ENCODE data around the gene APBA2.
"Not testable (repeated sequence)": the region's sequence is repeated elsewhere in the genome, so short reads cannot be mapped to it uniquely, and the experiment has no call there.

APBA2 gene

DNA sequence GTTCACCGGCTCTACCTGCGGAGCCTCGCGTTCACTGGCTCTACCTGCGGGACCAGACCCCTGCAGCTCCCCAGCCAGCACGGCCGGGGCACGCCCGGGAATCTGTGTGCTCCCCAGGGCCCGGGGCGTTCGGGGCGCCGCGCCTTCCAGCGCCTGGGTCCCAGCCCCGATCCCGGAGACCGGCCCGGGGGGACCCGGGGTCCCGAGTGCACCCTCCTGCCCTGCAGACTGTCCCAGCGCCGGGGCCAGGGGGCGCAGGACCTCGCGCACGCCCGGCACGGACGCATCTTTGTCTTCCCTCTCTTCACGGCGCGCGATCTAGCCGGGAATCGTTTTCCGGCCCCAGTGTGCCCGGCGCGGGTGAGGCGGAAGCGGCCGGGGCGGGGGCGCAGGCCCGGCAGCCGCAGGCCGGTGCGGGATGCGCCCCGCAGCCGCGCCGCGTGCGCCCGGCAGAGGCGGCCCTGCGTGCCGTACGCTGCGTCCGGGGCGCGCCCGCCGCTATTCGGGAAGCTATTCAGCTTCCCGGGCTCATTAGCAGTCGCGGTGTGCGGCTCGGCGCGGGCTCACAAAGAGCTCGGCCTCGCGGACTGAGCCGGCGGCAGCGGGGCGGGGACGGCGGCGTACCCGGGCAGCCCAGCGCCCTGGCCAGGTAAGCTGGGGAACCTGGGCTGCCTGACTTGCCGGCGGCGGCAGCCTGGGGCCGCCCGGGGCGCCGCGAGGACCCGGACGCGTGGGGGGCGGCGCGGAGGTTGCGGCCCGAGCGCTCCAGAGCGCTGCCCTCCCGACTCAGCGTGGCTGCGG, at the start of gene APBA2:
Gene APBA2, plus strand, starts transcription at position 345 of the 801 bp plus-strand sequence. CDS start 167,911 bp downstream, outside the sequence.
- DNase-seq (ENCODE audit: low read depth) = no peak
- TF ChIP-seq, protein P1, sequence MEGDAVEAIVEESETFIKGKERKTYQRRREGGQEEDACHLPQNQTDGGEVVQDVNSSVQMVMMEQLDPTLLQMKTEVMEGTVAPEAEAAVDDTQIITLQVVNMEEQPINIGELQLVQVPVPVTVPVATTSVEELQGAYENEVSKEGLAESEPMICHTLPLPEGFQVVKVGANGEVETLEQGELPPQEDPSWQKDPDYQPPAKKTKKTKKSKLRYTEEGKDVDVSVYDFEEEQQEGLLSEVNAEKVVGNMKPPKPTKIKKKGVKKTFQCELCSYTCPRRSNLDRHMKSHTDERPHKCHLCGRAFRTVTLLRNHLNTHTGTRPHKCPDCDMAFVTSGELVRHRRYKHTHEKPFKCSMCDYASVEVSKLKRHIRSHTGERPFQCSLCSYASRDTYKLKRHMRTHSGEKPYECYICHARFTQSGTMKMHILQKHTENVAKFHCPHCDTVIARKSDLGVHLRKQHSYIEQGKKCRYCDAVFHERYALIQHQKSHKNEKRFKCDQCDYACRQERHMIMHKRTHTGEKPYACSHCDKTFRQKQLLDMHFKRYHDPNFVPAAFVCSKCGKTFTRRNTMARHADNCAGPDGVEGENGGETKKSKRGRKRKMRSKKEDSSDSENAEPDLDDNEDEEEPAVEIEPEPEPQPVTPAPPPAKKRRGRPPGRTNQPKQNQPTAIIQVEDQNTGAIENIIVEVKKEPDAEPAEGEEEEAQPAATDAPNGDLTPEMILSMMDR (IDR thresholded peaks at IDR 0.05; ENCODE audit: low read depth, low read length, missing control alignments) = no peak
- no peak within 1 kb of the TSS for H3K4me3 ChIP-seq (ENCODE audit: low read depth, low read length)

DNA sequence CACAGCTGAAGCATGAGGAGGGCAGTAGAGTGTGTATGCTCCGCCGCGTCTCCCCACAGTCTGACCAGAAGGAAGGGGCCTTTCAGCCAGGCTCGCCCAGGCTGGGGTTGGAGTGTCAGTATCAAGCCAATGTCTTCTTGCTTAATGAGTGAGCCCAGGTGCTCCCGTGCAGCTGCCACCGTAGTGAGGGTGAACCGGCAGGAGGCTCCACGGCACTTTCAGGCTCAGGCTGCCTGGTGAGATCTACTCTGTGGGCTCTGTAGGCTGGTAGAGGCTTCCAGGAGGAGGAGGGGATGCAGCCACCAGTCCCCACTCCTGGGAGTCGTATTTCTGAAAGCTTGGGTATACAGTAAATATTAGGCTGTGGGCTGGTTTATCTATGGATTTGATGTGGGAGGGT, 45.5 kb upstream of the APBA2 start:
- H3K4me3 ChIP-seq (ENCODE audit: low read depth, low read length); DNase-seq (ENCODE audit: low read depth): not testable (repeated sequence)

DNA sequence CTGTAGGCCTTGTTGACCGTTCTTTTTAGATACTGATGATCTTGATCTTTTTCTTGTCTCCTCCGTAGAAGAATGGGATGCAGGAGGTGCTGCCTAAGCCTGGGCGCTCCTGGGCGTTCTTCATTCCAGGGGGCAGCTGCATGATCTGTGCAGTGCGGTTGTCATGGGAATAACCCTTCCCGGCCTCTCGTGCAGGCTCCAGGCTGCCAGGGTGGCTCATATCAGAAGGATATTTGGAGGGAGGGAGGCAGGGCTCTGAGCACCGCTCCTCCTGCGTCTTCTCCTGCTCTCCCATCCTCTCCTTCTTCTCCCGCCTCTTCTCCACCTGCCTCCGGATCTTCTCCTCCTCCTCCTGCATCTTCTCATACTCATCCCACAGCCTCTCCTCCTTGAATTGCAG, 43.6 kb upstream of the APBA2 start:
- H3K4me3 ChIP-seq (ENCODE audit: low read depth, low read length); DNase-seq (ENCODE audit: low read depth): not testable (repeated sequence)

DNA sequence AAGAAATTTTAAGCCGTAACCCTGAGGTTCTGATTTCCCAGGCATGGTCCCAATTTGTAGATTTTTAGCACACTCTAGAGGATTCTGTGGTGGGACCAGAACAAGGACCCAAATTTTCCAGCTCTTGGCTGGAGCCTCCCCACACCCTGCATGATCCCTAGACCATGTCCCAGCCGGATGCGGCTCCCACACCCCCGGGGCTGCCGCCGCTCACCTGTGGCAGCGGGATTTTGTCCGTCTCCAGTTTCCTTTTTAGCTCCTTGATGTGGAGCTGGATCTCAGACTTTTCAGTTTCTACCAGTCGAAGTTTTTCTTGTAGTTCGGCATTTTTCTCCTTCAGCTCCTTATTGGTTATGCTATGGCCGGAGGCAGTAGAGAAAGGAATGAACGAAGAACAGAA, 42.3 kb upstream of the APBA2 start:
- DNase-seq (ENCODE audit: low read depth); H3K4me3 ChIP-seq (ENCODE audit: low read depth, low read length): not testable (repeated sequence)

DNA sequence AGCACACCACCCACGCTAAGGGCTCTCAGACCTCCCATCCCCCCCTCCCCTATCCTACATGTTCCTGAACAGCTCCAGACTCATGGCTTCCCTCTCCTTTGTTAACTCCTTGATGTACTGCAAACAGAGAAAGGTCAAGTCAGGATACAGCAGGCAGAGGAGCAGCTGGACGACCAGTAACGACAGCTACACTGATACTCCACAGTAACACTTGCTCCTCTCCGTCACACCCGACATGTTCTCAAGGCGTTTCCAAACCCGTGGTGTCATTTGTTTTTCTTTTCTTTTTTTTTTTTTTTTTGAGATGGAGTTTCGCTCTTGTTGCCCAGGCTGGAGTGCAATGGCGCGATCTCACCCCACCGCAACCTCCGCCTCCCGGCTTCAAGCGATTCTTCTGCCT, 41.6 kb upstream of the APBA2 start:
- not testable (repeated sequence) for DNase-seq (ENCODE audit: low read depth)

DNA sequence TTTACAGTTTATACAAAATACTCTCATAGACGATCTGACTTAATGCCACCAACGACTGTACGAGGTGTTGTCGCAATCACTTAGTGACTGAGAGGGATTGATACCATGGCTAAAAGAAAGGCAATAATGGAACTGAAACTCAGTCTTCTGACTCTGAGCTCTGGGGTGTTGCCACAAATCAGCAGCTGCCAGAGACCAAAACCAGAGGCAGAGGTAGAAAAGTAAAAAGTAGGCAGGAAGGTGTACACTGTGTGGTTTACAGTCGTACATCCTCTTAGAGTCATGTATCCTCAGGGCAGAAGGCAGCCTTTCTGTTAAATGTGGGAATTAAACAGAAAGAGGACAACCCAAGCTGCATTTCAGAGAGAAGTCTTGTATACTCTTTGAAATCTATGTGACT, 38.5 kb upstream of the APBA2 start:
- not testable (repeated sequence) for H3K4me3 ChIP-seq (ENCODE audit: low read depth, low read length); DNase-seq (ENCODE audit: low read depth)

More for the DNA sequence above, 41.6 kb upstream of the APBA2 start:
- not testable (repeated sequence) for H3K4me3 ChIP-seq (ENCODE audit: low read depth, low read length)

DNA sequence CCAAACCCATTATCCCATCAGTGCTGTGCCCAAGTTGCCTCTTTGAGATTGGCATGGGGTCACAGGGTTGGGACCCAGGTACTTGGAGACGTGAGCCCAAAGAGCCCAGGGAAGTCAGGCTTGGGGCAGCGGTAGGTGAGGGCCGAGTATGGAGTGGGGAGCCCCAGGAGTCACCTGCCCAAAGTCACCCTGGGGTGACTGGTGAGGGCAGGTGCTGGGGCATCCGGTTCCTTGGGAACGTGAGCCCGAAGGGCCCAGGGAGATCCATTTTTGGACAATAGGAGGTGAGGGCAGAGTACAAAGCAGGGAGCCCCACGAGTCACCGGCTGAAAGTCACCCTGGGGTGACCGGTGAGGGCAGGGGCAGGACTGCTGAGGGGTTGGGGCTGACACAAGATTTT, 37.8 kb upstream of the APBA2 start:
- not testable (repeated sequence) for H3K4me3 ChIP-seq (ENCODE audit: low read depth, low read length); DNase-seq (ENCODE audit: low read depth)

DNA sequence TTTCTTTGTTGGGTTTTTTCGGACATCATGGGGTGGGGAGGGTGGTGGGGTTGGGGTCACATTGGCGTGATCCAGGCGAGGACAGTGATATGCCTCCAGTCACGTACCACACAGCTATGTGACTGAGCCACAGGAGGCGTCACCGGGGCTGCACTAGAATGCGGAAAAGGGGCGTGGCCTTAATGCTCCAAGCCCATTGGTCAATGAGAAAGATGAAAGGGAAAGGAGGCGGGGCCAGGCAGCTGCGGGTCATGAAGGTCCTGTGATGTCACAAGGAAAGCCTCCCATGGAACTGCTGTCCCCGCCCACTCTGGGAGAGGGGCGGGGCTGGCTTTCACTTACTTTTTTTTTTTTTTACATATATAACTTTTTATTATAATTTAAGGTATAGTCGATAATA, 37.3 kb upstream of the APBA2 start, which contains the start of gene GOLGA6L7:
Gene GOLGA6L7, minus strand, starts transcription at position 124 of the 400 bp plus-strand sequence. Its CDS starts 95 bp downstream, at position 29.
- DNase-seq (ENCODE audit: low read depth); H3K4me3 ChIP-seq (ENCODE audit: low read depth, low read length): not testable (repeated sequence)

DNA sequence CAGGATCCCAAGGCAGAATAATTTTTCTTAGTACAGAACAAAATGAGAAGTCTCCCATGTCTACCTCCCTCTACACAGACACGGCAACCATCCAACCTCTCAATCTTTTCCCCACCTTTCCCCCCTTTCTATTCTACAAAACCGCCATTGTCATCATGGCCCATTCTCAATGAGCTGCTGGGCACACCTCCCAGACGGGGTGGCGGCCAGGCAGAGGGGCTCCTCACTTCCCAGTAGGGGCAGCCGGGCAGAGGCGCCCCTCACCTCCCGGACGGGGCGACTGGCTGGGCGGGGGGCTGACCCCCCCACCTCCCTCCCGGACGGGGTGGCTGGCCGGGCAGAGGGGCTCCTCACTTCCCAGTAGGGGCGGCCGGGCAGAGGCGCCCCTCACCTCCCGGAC, 36.5 kb upstream of the APBA2 start:
- not testable (repeated sequence) for H3K4me3 ChIP-seq (ENCODE audit: low read depth, low read length); DNase-seq (ENCODE audit: low read depth)

DNA sequence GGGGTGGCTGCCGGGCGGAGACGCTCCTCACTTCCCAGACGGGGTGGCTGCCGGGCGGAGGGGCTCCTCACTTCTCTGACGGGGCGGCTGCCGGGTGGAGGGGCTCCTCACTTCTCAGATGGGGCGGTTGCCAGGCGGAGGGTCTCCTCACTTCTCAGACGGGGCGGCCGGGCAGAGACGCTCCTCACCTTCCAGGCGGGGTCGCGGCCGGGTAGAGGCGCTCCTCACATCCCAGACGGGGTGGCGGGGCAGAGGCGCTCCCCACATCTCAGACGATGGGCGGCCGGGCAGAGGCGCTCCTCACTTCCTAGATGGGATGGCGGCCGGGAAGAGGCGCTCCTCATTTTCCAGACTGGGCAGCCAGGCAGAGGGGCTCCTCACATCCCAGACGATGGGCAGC, 36.0 kb upstream of the APBA2 start:
- not testable (repeated sequence) for H3K4me3 ChIP-seq (ENCODE audit: low read depth, low read length); DNase-seq (ENCODE audit: low read depth)

DNA sequence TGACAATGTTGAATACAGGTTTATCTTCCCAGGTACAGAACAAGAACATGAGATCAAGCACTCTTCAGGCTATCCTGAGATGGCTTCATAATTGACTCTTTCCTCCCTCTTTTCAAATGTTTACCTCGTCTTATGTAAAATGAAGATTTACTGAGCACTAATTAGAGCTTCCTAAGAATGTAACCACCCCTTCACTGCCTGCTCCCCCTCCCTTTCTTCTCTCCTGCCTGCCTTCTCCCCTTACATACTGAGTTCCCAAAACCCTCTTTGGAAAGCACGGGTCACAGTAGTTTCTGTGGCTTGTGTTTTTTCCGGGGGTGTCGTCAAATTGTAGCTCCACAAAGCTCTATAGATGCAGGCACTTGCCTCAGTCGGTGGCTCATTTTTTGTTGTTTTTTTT, 32.1 kb upstream of the APBA2 start:
- not testable (repeated sequence) for H3K4me3 ChIP-seq (ENCODE audit: low read depth, low read length); DNase-seq (ENCODE audit: low read depth)

DNA sequence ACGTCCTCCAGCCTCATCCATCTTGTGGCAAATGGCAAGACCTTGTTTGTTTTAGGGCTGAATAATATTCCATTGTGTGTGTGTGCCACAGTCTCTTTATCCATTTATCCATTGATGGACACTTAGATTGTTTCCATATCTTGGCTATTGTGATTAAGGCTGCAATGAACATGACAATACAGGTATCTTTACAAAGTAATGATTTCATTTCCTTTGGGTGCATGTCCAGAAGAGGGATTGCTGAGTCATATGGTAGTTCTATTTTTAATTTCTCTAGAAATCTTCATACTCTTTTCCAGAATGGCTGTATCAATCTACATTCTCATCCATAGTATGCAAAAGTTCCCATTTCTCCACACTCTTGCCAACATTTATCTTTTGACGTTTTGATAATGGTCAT, 31.2 kb upstream of the APBA2 start:
- H3K4me3 ChIP-seq (ENCODE audit: low read depth, low read length); DNase-seq (ENCODE audit: low read depth): not testable (repeated sequence)

DNA sequence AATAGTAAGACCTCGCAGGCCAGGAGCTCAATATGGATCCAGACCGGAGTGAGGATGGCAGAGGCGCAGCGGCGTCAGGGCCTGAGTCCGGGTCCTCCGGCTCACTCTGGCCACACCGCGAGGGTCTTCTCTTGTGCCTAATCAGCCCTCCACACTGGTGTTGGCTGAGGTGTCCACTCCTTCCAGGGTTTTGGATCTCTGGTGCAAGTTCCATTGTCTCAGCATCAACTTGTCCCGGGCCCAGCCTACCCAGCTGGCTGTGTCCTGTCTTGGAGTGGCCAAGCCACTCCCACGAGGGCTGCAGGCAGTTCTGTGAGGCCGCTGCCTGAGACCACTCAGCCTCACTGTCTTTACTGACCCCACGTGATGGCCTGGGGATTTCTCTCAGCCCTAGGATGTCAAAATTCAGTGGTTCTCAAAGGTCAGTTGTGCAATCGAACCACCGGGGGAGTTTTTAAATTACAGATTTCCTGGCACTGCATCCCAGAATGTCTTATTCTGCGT, 24.7 kb upstream of the APBA2 start:
- TF ChIP-seq, protein P1 (IDR thresholded peaks at IDR 0.05; ENCODE audit: low read depth, low read length, missing control alignments) = no peak
- no peak overlapping the region for H3K4me3 ChIP-seq (ENCODE audit: low read depth, low read length)
- DNase-seq (ENCODE audit: low read depth) = no peak

DNA sequence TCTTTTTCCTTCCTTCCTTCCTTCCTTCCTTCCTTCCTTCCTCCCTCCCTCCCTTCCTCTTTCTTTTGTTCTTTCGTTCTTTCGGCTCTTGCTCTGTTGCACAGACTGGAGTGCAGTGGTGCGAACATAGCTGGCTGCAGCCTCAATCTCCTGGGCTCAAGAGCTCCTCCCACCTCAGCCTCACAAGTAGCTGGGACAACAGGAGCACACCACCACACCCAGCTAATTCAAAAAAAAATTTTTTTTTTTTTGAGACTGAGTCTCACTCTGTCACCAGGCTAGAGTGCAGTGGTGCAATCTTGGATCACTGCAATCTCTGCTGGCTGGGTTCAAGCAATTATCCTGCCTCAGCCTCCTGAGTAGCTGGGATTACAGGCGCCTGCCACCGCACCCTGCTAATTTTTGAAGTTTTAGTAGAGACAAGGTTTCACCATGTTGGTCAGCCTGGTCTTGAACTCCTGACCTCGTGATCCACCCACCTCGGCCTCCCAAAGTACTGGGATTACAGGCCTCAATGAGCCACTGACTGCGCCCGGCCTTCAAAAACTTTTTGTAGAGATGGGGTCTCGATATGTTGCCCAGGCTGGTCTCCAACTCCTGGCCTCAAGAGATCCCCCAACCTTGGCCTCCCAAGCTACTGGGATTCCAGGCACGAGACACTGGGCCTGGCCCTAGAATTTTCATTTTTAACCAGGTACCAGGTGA, 24.0 kb upstream of the APBA2 start:
- DNase-seq (ENCODE audit: low read depth); H3K4me3 ChIP-seq (ENCODE audit: low read depth, low read length): not testable (repeated sequence)
